ENCODE data around the gene RAPGEF1. TPM values are rescaled to one million over a fixed set of nuclear protein-coding genes. Genes with fewer than 3 reads are reported as not detected.

RAPGEF1 gene
- total and polyA plus RNA-seq, 7 experiments from 2014 or later: 1.2 to 181 (median 84.8) TPM

GRCh38 chr9:131752231-131752884, 12.5 kb upstream of the RAPGEF1 start:
- H3K4me1 ChIP-seq (ENCODE audit: control insufficient read depth in 2 of 2, insufficient read depth in 2 of 2, low read length in 2 of 2): peaks cover 0 to 4% of the 10 kb centered on the region in 2 donors
- H3K36me3 ChIP-seq (ENCODE audit: control insufficient read depth in 2 of 3, insufficient read depth in 3 of 3, low read length in 3 of 3): no peaks in the 10 kb centered on the region
- intact Hi-C loops (cut with micrococcal nuclease): no loop called here
- ChIA-PET POLR2A (interaction anchor here (0.7 to 1.4 kb wide), 2 partner anchors 8 to 79 kb away, joined by 4 read pairs; no protein-coding TSS in a partner anchor), CTCF (interaction anchor here (0.7 to 1.2 kb wide), 4 partner anchors 9 to 416 kb away, joined by 3 to 4 read pairs (median 4); partner anchors contain the start of gene RAPGEF1)
- no peaks in the 10 kb centered on the region for H3K9me3 ChIP-seq (ENCODE audit: control insufficient read depth in 2 of 3, low read length in 3 of 3)
- H3K4me3 ChIP-seq (ENCODE audit: low read length): no peak overlapping the region
- DNase-seq (no peak), ATAC-seq (no peak)
- H3K27me3 Mint-ChIP-seq: peaks cover 0 to 10% (median 0%) of the 10 kb centered on the region in 5 donors
- no peak overlapping the region for H3K27ac ChIP-seq (ENCODE audit: low read depth, low read length)
- H3K36me3 Mint-ChIP-seq: no peaks in the 10 kb centered on the region
- peak overlapping the region in 1 of 9 donors; percentile 8 for H3K27ac Mint-ChIP-seq
- peaks cover 6 to 8% (median 7%) of the 10 kb centered on the region in 7 donors for H3K4me1 Mint-ChIP-seq
- H3K27me3 ChIP-seq (ENCODE audit: control insufficient read depth in 2 of 2, insufficient read depth in 2 of 2, low read length in 2 of 2): no peaks in the 10 kb centered on the region
- no peaks in the 10 kb centered on the region for H3K9me3 Mint-ChIP-seq
- no peak overlapping the region for H3K4me3 Mint-ChIP-seq

DNA sequence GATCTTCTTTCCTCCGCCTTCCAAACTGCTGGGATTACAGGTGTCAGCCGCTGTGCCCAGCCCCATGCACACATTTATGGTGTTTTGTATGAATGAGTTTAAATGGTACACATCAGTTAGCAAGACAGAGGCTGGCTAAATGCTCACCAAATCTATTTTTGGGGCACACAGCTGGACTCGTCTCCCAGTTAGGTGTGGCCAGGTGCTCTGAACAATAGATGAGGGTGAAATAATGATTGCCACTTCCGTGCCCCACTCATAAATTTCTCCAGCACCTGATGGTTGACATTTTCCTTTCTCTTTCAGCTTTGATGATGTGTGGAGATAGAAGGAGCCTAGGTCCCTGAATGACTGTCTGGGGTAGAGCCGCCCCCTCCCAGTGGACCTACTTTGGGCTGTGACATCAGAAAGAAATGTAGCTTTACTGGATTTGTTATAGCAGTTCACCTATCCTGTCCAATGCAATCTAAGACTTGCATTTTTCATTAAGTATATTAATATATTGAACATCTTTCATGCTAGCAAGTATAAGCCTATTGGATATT, 8.6 kb upstream of the RAPGEF1 start:
- POLR2A ChIA-PET: no interaction called here
- peaks cover 15 to 16% of the 10 kb centered on the region in 2 donors for H3K4me1 ChIP-seq (ENCODE audit: control insufficient read depth in 2 of 2, insufficient read depth in 2 of 2, low read length in 2 of 2)
- no peaks in the 10 kb centered on the region for H3K27me3 ChIP-seq (ENCODE audit: control insufficient read depth in 2 of 2, insufficient read depth in 2 of 2, low read length in 2 of 2)
- Mint-ChIP-seq H3K36me3 (no peaks in the 10 kb centered on the region), H3K27me3 (peaks cover 0 to 3% (median 0%) of the 10 kb centered on the region in 5 donors), H3K4me3 (no peak overlapping the region), H3K9me3 (no peaks in the 10 kb centered on the region), H3K27ac (peak overlapping the region in 1 of 9 donors; percentile 52), H3K4me1 (peaks cover 21 to 35% (median 23%) of the 10 kb centered on the region in 7 donors)
- intact Hi-C loops (cut with micrococcal nuclease): loop anchor here (5.0 to 10.0 kb wide), 3 partner anchors 111 to 624 kb away; partner anchors contain the start of genes NUP214 (in 1 of the 2) and POMT1 (in 1 of the 2)
- no peak for DNase-seq
- no peaks in the 10 kb centered on the region for H3K9me3 ChIP-seq (ENCODE audit: control insufficient read depth in 2 of 3, low read length in 3 of 3)
- no peak for ATAC-seq
- CTCF ChIA-PET: interaction anchor here (0.7 to 1.6 kb wide), 2 partner anchors 60 to 157 kb away, joined by 4 to 12 read pairs; no protein-coding TSS in a partner anchor
- no peak overlapping the region for H3K4me3 ChIP-seq (ENCODE audit: low read length)
- no peaks in the 10 kb centered on the region for H3K36me3 ChIP-seq (ENCODE audit: control insufficient read depth in 2 of 3, insufficient read depth in 3 of 3, low read length in 3 of 3)
- no peak overlapping the region for H3K27ac ChIP-seq (ENCODE audit: low read depth, low read length)

DNA sequence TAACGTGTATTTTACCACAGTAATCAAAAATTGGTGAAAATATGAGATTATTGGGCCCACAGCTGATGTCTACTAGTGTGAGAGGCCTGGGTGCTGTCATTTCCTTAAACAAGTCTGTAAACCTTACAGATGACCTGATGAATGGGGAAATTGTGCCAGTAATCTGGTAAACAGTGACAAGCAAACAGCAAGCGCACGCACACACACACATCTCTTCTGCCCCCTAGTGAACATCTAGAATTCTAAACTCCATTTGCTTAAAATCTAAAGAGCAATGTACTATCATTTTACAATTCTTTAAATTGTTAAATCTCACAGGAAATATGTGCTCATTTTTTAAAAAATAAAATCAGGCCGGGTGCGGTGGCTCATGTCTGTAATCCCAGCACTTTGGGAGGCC, 7.5 kb upstream of the RAPGEF1 start:
- Histone ChIP-seq H3K27me3 (ENCODE audit: control insufficient read depth in 2 of 2, insufficient read depth in 2 of 2, low read length in 2 of 2) (no peaks in the 10 kb centered on the region), H3K27ac (ENCODE audit: low read depth, low read length) (no peak overlapping the region), H3K4me3 (ENCODE audit: low read length) (no peak overlapping the region), H3K36me3 (ENCODE audit: control insufficient read depth in 2 of 3, insufficient read depth in 3 of 3, low read length in 3 of 3) (no peaks in the 10 kb centered on the region), H3K4me1 (ENCODE audit: control insufficient read depth in 2 of 2, insufficient read depth in 2 of 2, low read length in 2 of 2) (peaks cover 17 to 27% of the 10 kb centered on the region in 2 donors), H3K9me3 (ENCODE audit: control insufficient read depth in 2 of 3, low read length in 3 of 3) (no peaks in the 10 kb centered on the region)
- ATAC-seq (peak; percentile 75), DNase-seq (peak in 5 of 9 donors; percentile 33 to 51 (median 44))
- ChIA-PET POLR2A (interaction anchor here (1.1 kb wide), 1 partner anchor 156 kb away, joined by 3 read pairs; no protein-coding TSS in a partner anchor), CTCF (interaction anchor here (0.6 to 1.2 kb wide), 3 partner anchors 20 to 163 kb away, joined by 3 to 10 read pairs (median 4); no protein-coding TSS in a partner anchor)
- H3K4me3 Mint-ChIP-seq: no peak overlapping the region
- H3K27me3 Mint-ChIP-seq: peaks cover 0 to 3% (median 0%) of the 10 kb centered on the region in 5 donors
- H3K36me3 Mint-ChIP-seq: no peaks in the 10 kb centered on the region
- H3K9me3 Mint-ChIP-seq: no peaks in the 10 kb centered on the region
- peak overlapping the region in 3 of 9 donors; percentile 19 to 68 (median 56) for H3K27ac Mint-ChIP-seq
- intact Hi-C loops (cut with micrococcal nuclease): loop anchor here (1.0 to 10.0 kb wide), 5 partner anchors 110 to 623 kb away; partner anchors contain the start of genes NUP214 (in 1 of the 2) and POMT1 (in 1 of the 2)
- peaks cover 26 to 45% (median 33%) of the 10 kb centered on the region in 7 donors for H3K4me1 Mint-ChIP-seq

DNA sequence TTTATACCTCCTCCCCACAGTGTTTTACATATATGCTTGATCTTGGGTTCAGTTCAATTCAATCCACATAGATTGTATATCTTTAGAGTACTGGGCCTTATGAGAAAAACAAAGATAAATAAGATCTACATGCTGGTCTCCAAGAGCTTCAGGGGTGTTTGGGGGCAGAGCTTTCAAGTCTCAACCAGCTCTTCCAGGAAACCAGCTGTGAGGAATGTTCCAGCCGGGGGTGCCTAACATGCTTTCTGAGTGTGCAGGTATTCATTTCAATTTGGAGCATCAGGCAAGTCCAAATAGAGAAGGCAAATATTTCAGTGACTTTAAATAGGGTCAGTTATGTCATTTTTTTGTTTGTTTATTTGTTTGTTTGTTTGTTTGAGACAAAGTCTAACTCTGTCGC, 5.7 kb upstream of the RAPGEF1 start:
- no peaks in the 10 kb centered on the region for H3K9me3 ChIP-seq (ENCODE audit: control insufficient read depth in 2 of 3, low read length in 3 of 3)
- no peaks in the 10 kb centered on the region for H3K27me3 ChIP-seq (ENCODE audit: control insufficient read depth in 2 of 2, insufficient read depth in 2 of 2, low read length in 2 of 2)
- H3K4me1 ChIP-seq (ENCODE audit: control insufficient read depth in 2 of 2, insufficient read depth in 2 of 2, low read length in 2 of 2): peaks cover 17 to 27% of the 10 kb centered on the region in 2 donors
- H3K4me3 Mint-ChIP-seq: peak overlapping the region in 1 of 10 donors; percentile 1
- H3K27me3 Mint-ChIP-seq: peaks cover 0 to 3% (median 0%) of the 10 kb centered on the region in 5 donors
- no peak overlapping the region for H3K27ac ChIP-seq (ENCODE audit: low read depth, low read length)
- peaks cover 26 to 45% (median 33%) of the 10 kb centered on the region in 7 donors for H3K4me1 Mint-ChIP-seq
- H3K36me3 Mint-ChIP-seq: no peaks in the 10 kb centered on the region
- no peak overlapping the region for H3K4me3 ChIP-seq (ENCODE audit: low read length)
- H3K36me3 ChIP-seq (ENCODE audit: control insufficient read depth in 2 of 3, insufficient read depth in 3 of 3, low read length in 3 of 3): no peaks in the 10 kb centered on the region
- ATAC-seq (no peak), DNase-seq (no peak)
- ChIA-PET POLR2A (interaction anchor here (1.1 to 3.4 kb wide), 5 partner anchors 10 to 161 kb away, joined by 3 to 26 read pairs (median 3); no protein-coding TSS in a partner anchor), CTCF (interaction anchor here (1.1 to 4.4 kb wide), 8 partner anchors 9 to 267 kb away, joined by 3 to 40 read pairs (median 4); no protein-coding TSS in a partner anchor)
- intact Hi-C loops (cut with micrococcal nuclease): loop anchor here (5.0 to 10.0 kb wide), 3 partner anchors 108 to 621 kb away; partner anchors contain the start of genes NUP214 (in 1 of the 2) and POMT1 (in 1 of the 2)
- H3K27ac Mint-ChIP-seq: peak overlapping the region in 8 of 9 donors; percentile 23 to 99 (median 96)
- no peaks in the 10 kb centered on the region for H3K9me3 Mint-ChIP-seq

DNA sequence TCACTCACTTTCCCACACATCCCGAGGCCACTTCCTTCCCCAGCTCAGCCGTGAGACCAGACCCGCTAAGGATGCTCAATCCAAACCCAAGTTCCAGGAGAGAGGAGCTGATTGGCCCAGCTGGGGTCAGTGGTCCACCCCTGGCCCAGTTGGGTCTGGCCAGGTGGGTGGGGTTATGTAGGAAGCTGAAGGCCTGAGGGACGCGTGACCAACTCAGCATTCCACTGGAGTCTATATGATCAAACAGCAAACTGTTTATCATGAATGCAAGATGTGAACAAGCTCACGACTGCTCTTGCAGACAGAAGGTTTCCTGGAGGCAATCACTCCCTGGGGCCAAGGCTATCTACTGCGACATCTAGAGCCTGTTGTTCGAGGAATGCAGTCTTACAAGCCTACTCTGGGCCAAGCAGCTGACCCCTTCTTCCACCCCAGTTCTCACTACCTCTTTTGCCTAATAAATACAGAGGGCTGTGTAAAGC, 4.9 kb upstream of the RAPGEF1 start:
- peak overlapping the region; percentile 89 to 99 (median 96) for H3K27ac Mint-ChIP-seq
- H3K9me3 Mint-ChIP-seq: no peaks in the 10 kb centered on the region
- H3K36me3 Mint-ChIP-seq: no peaks in the 10 kb centered on the region
- ATAC-seq (no peak), DNase-seq (no peak)
- Histone ChIP-seq H3K36me3 (ENCODE audit: control insufficient read depth in 2 of 3, insufficient read depth in 3 of 3, low read length in 3 of 3) (no peaks in the 10 kb centered on the region), H3K4me1 (ENCODE audit: control insufficient read depth in 2 of 2, insufficient read depth in 2 of 2, low read length in 2 of 2) (peaks cover 17 to 31% of the 10 kb centered on the region in 2 donors), H3K27me3 (ENCODE audit: control insufficient read depth in 2 of 2, insufficient read depth in 2 of 2, low read length in 2 of 2) (no peaks in the 10 kb centered on the region), H3K9me3 (ENCODE audit: control insufficient read depth in 2 of 3, low read length in 3 of 3) (no peaks in the 10 kb centered on the region), H3K4me3 (ENCODE audit: low read length) (no peak overlapping the region), H3K27ac (ENCODE audit: low read depth, low read length) (peak overlapping the region; percentile 54)
- no peaks in the 10 kb centered on the region for H3K27me3 Mint-ChIP-seq
- intact Hi-C loops (cut with micrococcal nuclease): loop anchor here (5.0 to 10.0 kb wide), 4 partner anchors 107 to 620 kb away; partner anchors contain the start of genes NUP214 (in 1 of the 2), POMT1 (in 1 of the 2) and UCK1 (in 1 of the 2)
- ChIA-PET POLR2A (interaction anchor here (0.5 to 3.4 kb wide), 12 partner anchors 8 to 378 kb away, joined by 3 to 26 read pairs (median 4); partner anchors contain the start of gene POMT1), CTCF (interaction anchor here (0.7 to 4.4 kb wide), 10 partner anchors 9 to 267 kb away, joined by 3 to 40 read pairs (median 5); no protein-coding TSS in a partner anchor)
- peaks cover 26 to 45% (median 33%) of the 10 kb centered on the region in 7 donors for H3K4me1 Mint-ChIP-seq
- H3K4me3 Mint-ChIP-seq: peak overlapping the region in 9 of 10 donors; percentile 56 to 83 (median 77)

Data from naive thymus-derived CD4-positive, alpha-beta T cell (primary cell).